WTC11 (cell line): ENCODE results near the gene CD164L2. TPM values are rescaled to one million over a fixed set of nuclear protein-coding genes. Genes with fewer than 3 reads are reported as not detected.

Source experiments
- AFF4 ChIP-seq: sonication (generic); formaldehyde crosslinking; IDR thresholded peaks from 2 replicates; pipeline ENCODE4 v1.8.1; 2023; ENCODE audit warnings: mild to moderate bottlenecking, missing genetic modification reagents, borderline replicate concordance
- AR ChIP-seq: fragments of 250-450 bp; sonication (Bioruptor Pico); IDR thresholded peaks from 2 replicates; pipeline ENCODE4 v1.9.0; 2021; ENCODE audit warnings: mild to moderate bottlenecking
- ATF1 ChIP-seq: sonication (generic); formaldehyde crosslinking; IDR thresholded peaks from 2 replicates; pipeline ENCODE4 v1.8.1; 2023; ENCODE audit warnings: mild to moderate bottlenecking, moderate library complexity, missing genetic modification reagents
- ATF2 ChIP-seq: sonication (generic); formaldehyde crosslinking; IDR thresholded peaks from 2 replicates; pipeline ENCODE4 v1.8.1; 2022; ENCODE audit warnings: low read depth, missing genetic modification reagents, borderline replicate concordance
- CREB1 ChIP-seq: sonication (generic); formaldehyde crosslinking; IDR thresholded peaks from 2 replicates; pipeline ENCODE4 v1.8.0; 2023; ENCODE audit warnings: mild to moderate bottlenecking, missing genetic modification reagents
- E2F1 ChIP-seq: sonication (generic); formaldehyde crosslinking; IDR thresholded peaks from 2 replicates; pipeline ENCODE4 v1.8.0; 2022; ENCODE audit warnings: mild to moderate bottlenecking, missing genetic modification reagents
- ERG ChIP-seq: fragments of 250-450 bp; sonication (Bioruptor Pico); IDR thresholded peaks from 2 replicates; pipeline ENCODE4 v1.8.0; 2021; ENCODE audit warnings: mild to moderate bottlenecking
- FOXK1 ChIP-seq: sonication (generic); formaldehyde crosslinking; IDR thresholded peaks from 2 replicates; pipeline ENCODE4 v1.8.0; 2022; ENCODE audit warnings: mild to moderate bottlenecking, moderate library complexity, missing genetic modification reagents
- FOXP1 ChIP-seq: sonication (generic); formaldehyde crosslinking; IDR thresholded peaks from 2 replicates; pipeline ENCODE4 v1.8.0; 2022; ENCODE audit warnings: missing genetic modification reagents, mild to moderate bottlenecking, moderate library complexity, borderline replicate concordance
- JUN ChIP-seq: sonication (generic); formaldehyde crosslinking; IDR thresholded peaks from 2 replicates; pipeline ENCODE4 v1.8.0; 2023; ENCODE audit warnings: mild to moderate bottlenecking, missing genetic modification reagents
- KAT7 ChIP-seq: sonication (generic); formaldehyde crosslinking; IDR thresholded peaks from 2 replicates; pipeline ENCODE4 v1.8.1; 2023; ENCODE audit warnings: missing genetic modification reagents, mild to moderate bottlenecking, borderline replicate concordance
- MAX ChIP-seq: sonication (generic); formaldehyde crosslinking; IDR thresholded peaks from 2 replicates; pipeline ENCODE4 v1.8.0; 2022; ENCODE audit warnings: mild to moderate bottlenecking, missing genetic modification reagents
- NFATC4 ChIP-seq: fragments of 250-450 bp; sonication (Bioruptor Pico); IDR thresholded peaks from 2 replicates; pipeline ENCODE4 v1.9.0; 2021; ENCODE audit warnings: mild to moderate bottlenecking
- NR3C1 ChIP-seq: sonication (generic); formaldehyde crosslinking; conservative IDR thresholded peaks from 2 replicates; pipeline ENCODE4 v1.8.1; 2023; ENCODE audit warnings: low read depth, mild to moderate bottlenecking, missing genetic modification reagents
- PREB ChIP-seq: sonication (generic); formaldehyde crosslinking; IDR thresholded peaks from 2 replicates; pipeline ENCODE4 v1.8.1; 2022; ENCODE audit warnings: mild to moderate bottlenecking, missing genetic modification reagents, moderate library complexity, borderline replicate concordance
- RELA ChIP-seq: sonication (generic); formaldehyde crosslinking; IDR thresholded peaks from 2 replicates; pipeline ENCODE4 v1.8.1; 2022; ENCODE audit warnings: missing genetic modification reagents, mild to moderate bottlenecking, borderline replicate concordance
- SMAD4 ChIP-seq: sonication (generic); formaldehyde crosslinking; IDR thresholded peaks from 2 replicates; pipeline ENCODE4 v1.8.0; 2022; ENCODE audit warnings: mild to moderate bottlenecking, missing genetic modification reagents
- STAT6 ChIP-seq: sonication (generic); formaldehyde crosslinking; conservative IDR thresholded peaks from 2 replicates; pipeline ENCODE4 v1.8.1; 2023; ENCODE audit warnings: mild to moderate bottlenecking, low read depth, missing genetic modification reagents, moderate library complexity
- USF1 ChIP-seq: sonication (generic); formaldehyde crosslinking; IDR thresholded peaks from 2 replicates; pipeline ENCODE4 v1.8.0; 2022; ENCODE audit warnings: mild to moderate bottlenecking, missing genetic modification reagents
- ZBTB21 ChIP-seq: sonication (generic); formaldehyde crosslinking; IDR thresholded peaks from 2 replicates; pipeline ENCODE4 v1.8.1; 2023; ENCODE audit warnings: mild to moderate bottlenecking, missing genetic modification reagents, borderline replicate concordance
- ZNF416 ChIP-seq: fragments of 250-450 bp; sonication (Bioruptor Pico); IDR thresholded peaks from 2 replicates; pipeline ENCODE4 v1.9.0; 2021; ENCODE audit warnings: mild to moderate bottlenecking, inconsistent platforms
- ZNF671 ChIP-seq: fragments of 250-450 bp; sonication (Bioruptor Pico); IDR thresholded peaks from 2 replicates; pipeline ENCODE4 v1.8.0; 2021; ENCODE audit warnings: mild to moderate bottlenecking
- total RNA-seq: library from RNA; stranded (reverse); gene quantifications from 3 replicates; pipeline ENCODE4 v1.2.3, GENCODE V29; 2021

CD164L2 gene
- total RNA-seq, 1 experiment from 2014 or later = 5.5 TPM

GRCh38 chr1:27341525-27342252 is 41.4 kb downstream of the CD164L2 start, which contains the start of gene SYTL1 (continued):
- TF ChIP-seq ATF2 (CRISPR knock-in tag) (no peak), RELA (CRISPR knock-in tag) (no peak), SMAD4 (CRISPR knock-in tag) (no peak), PREB (CRISPR knock-in tag) (no peak), NFATC4 (CRISPR knock-in tag) (no peak), E2F1 (CRISPR knock-in tag) (0 out of 2 replicates have a peak, but pooled peaks have one; percentile 49), FOXP1 (CRISPR knock-in tag) (peak; percentile 31; the same call in 1 of the 2 replicates), ERG (CRISPR knock-in tag) (no peak), ZNF671 (no peak), NR3C1 (no peak), STAT6 (CRISPR knock-in tag) (no peak), ZNF416 (CRISPR knock-in tag) (no peak), ZBTB21 (no peak), ATF1 (CRISPR knock-in tag) (0 out of 2 replicates have a peak, but pooled peaks have one; percentile 31), AR (CRISPR knock-in tag) (no peak), KAT7 (CRISPR knock-in tag) (0 out of 2 replicates have a peak, but pooled peaks have one; percentile 47), USF1 (CRISPR knock-in tag) (no peak), CREB1 (CRISPR knock-in tag) (no peak), FOXK1 (CRISPR knock-in tag) (no peak), MAX (CRISPR knock-in tag) (peak; percentile 62), AFF4 (CRISPR knock-in tag) (peak; percentile 66; the same call in 1 of the 2 replicates), JUN (CRISPR knock-in tag) (no peak)
